SU-DHL-6 (cell line): ENCODE results near the gene CLCA2.

Experiments
- EZH2phosphoT487 ChIP-seq: fragments of 200-600 bp; sonication (generic), shearing (Covaris generic); conservative IDR thresholded peaks from 2 replicates; pipeline ENCODE4 v1.6.1; 2018; ENCODE audit warnings: mild to moderate bottlenecking, antibody characterized with exemption, low read length, moderate library complexity, mixed read lengths
- TF ChIP-seq, protein P1 (sequence below): fragments of 200-600 bp; sonication (generic); IDR thresholded peaks from one replicate; pipeline ENCODE4 v1.5.1; 2017; ENCODE audit warnings: antibody characterized with exemption, mild to moderate bottlenecking, low read length, moderate library complexity; ENCODE audit not compliant: insufficient read depth, poor library complexity, severe bottlenecking

DNA sequence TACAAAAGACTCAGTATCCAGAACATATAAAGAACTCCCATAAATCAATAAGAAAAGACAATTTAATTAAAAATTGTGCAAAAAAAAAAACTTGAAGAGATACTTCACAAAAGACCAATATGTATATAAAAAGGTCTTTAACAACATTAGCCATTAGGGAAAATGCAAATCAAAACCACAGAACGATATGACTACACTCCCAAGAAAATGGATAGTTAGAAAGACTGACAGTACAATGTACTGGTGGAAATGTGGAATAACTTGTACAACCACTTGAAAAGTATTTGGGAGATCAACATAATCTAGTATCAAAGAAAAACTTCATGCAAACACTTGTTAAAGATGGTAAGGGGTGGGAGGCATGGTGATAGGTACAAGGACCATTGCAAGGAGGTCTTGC lies 40.8 kb downstream of the CLCA2 start:
- TF ChIP-seq, protein P1, sequence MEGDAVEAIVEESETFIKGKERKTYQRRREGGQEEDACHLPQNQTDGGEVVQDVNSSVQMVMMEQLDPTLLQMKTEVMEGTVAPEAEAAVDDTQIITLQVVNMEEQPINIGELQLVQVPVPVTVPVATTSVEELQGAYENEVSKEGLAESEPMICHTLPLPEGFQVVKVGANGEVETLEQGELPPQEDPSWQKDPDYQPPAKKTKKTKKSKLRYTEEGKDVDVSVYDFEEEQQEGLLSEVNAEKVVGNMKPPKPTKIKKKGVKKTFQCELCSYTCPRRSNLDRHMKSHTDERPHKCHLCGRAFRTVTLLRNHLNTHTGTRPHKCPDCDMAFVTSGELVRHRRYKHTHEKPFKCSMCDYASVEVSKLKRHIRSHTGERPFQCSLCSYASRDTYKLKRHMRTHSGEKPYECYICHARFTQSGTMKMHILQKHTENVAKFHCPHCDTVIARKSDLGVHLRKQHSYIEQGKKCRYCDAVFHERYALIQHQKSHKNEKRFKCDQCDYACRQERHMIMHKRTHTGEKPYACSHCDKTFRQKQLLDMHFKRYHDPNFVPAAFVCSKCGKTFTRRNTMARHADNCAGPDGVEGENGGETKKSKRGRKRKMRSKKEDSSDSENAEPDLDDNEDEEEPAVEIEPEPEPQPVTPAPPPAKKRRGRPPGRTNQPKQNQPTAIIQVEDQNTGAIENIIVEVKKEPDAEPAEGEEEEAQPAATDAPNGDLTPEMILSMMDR, result no peak
- TF ChIP-seq EZH2phosphoT487, result no peak
